WTC11 (cell line): ENCODE data around the gene TBXT.

Experiments used
- CREB1 ChIP-seq: sonication (generic); formaldehyde crosslinking; IDR thresholded peaks from 2 replicates; pipeline ENCODE4 v1.8.0; 2023; ENCODE audit warnings: mild to moderate bottlenecking, missing genetic modification reagents
- CREM ChIP-seq: sonication (generic); formaldehyde crosslinking; IDR thresholded peaks from 2 replicates; pipeline ENCODE4 v1.8.1; 2022; ENCODE audit warnings: mild to moderate bottlenecking, missing genetic modification reagents, moderate library complexity
- NFATC4 ChIP-seq: fragments of 250-450 bp; sonication (Bioruptor Pico); IDR thresholded peaks from 2 replicates; pipeline ENCODE4 v1.9.0; 2021; ENCODE audit warnings: mild to moderate bottlenecking
- NR2C2 ChIP-seq: sonication (generic); formaldehyde crosslinking; IDR thresholded peaks from 2 replicates; pipeline ENCODE4 v1.8.0; 2022; ENCODE audit warnings: mild to moderate bottlenecking, missing genetic modification reagents
- RORB ChIP-seq: fragments of 250-450 bp; sonication (Bioruptor Pico); IDR thresholded peaks from 2 replicates; pipeline ENCODE4 v1.9.0; 2021; ENCODE audit warnings: mild to moderate bottlenecking
- TF ChIP-seq, protein P1 (sequence below): sonication (generic); formaldehyde crosslinking; IDR thresholded peaks from 2 replicates; pipeline ENCODE4 v1.8.1; 2022; ENCODE audit warnings: low read depth, missing genetic modification reagents, borderline replicate concordance
- TF ChIP-seq, protein P2 (sequence below): fragments of 200-600 bp; IDR thresholded peaks from 2 replicates; pipeline ENCODE4 v1.8.0; 2022; ENCODE audit warnings: antibody characterized with exemption
- TF ChIP-seq, protein P3 (sequence below): sonication (generic); formaldehyde crosslinking; IDR thresholded peaks from 2 replicates; pipeline ENCODE4 v1.8.1; 2023; ENCODE audit warnings: mild to moderate bottlenecking, missing genetic modification reagents
- TF ChIP-seq, protein P4 (sequence below): sonication (generic); formaldehyde crosslinking; IDR thresholded peaks from 2 replicates; pipeline ENCODE4 v1.8.0; 2023; ENCODE audit warnings: mild to moderate bottlenecking, missing genetic modification reagents
- TF ChIP-seq, protein P5 (sequence below): sonication (generic); formaldehyde crosslinking; IDR thresholded peaks from 2 replicates; pipeline ENCODE4 v1.8.0; 2022; ENCODE audit warnings: mild to moderate bottlenecking, missing genetic modification reagents
- TF ChIP-seq, protein P6 (sequence below): sonication (generic); formaldehyde crosslinking; IDR thresholded peaks from 2 replicates; pipeline ENCODE4 v1.8.0; 2022; ENCODE audit warnings: mild to moderate bottlenecking, missing genetic modification reagents
- TF ChIP-seq, protein P7 (sequence below): fragments of 250-450 bp; sonication (Bioruptor Pico); conservative IDR thresholded peaks from 2 replicates; pipeline ENCODE4 v1.9.0; 2021; ENCODE audit warnings: mild to moderate bottlenecking

DNA sequence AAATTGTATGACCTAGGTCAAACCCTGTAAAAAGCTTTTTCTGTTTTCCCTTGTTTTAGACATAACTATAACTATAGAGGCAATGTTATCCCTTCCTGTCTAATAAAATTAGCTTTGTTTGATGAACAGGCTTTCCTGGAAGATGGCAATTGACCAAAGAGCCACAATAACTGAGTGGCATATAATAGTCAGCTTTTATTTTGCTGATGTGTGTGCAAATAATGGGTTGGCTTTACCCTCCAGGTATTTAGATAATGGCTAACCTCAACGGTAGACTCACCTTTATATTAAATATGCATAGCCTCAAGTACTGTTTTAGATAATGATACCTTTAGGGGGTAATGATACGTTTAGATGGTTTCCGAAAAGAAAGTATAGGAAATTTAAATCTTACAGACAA is 15.0 kb downstream of the TBXT start:
- TF ChIP-seq, protein P1, sequence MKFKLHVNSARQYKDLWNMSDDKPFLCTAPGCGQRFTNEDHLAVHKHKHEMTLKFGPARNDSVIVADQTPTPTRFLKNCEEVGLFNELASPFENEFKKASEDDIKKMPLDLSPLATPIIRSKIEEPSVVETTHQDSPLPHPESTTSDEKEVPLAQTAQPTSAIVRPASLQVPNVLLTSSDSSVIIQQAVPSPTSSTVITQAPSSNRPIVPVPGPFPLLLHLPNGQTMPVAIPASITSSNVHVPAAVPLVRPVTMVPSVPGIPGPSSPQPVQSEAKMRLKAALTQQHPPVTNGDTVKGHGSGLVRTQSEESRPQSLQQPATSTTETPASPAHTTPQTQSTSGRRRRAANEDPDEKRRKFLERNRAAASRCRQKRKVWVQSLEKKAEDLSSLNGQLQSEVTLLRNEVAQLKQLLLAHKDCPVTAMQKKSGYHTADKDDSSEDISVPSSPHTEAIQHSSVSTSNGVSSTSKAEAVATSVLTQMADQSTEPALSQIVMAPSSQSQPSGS (CRISPR knock-in tag), result no peak
- TF ChIP-seq, protein P2, sequence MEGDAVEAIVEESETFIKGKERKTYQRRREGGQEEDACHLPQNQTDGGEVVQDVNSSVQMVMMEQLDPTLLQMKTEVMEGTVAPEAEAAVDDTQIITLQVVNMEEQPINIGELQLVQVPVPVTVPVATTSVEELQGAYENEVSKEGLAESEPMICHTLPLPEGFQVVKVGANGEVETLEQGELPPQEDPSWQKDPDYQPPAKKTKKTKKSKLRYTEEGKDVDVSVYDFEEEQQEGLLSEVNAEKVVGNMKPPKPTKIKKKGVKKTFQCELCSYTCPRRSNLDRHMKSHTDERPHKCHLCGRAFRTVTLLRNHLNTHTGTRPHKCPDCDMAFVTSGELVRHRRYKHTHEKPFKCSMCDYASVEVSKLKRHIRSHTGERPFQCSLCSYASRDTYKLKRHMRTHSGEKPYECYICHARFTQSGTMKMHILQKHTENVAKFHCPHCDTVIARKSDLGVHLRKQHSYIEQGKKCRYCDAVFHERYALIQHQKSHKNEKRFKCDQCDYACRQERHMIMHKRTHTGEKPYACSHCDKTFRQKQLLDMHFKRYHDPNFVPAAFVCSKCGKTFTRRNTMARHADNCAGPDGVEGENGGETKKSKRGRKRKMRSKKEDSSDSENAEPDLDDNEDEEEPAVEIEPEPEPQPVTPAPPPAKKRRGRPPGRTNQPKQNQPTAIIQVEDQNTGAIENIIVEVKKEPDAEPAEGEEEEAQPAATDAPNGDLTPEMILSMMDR, result no peak
- no peak for TF ChIP-seq NFATC4
- TF ChIP-seq, protein P3, sequence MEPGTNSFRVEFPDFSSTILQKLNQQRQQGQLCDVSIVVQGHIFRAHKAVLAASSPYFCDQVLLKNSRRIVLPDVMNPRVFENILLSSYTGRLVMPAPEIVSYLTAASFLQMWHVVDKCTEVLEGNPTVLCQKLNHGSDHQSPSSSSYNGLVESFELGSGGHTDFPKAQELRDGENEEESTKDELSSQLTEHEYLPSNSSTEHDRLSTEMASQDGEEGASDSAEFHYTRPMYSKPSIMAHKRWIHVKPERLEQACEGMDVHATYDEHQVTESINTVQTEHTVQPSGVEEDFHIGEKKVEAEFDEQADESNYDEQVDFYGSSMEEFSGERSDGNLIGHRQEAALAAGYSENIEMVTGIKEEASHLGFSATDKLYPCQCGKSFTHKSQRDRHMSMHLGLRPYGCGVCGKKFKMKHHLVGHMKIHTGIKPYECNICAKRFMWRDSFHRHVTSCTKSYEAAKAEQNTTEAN, result no peak
- TF ChIP-seq NR2C2 (CRISPR knock-in tag), result no peak
- TF ChIP-seq, protein P4, sequence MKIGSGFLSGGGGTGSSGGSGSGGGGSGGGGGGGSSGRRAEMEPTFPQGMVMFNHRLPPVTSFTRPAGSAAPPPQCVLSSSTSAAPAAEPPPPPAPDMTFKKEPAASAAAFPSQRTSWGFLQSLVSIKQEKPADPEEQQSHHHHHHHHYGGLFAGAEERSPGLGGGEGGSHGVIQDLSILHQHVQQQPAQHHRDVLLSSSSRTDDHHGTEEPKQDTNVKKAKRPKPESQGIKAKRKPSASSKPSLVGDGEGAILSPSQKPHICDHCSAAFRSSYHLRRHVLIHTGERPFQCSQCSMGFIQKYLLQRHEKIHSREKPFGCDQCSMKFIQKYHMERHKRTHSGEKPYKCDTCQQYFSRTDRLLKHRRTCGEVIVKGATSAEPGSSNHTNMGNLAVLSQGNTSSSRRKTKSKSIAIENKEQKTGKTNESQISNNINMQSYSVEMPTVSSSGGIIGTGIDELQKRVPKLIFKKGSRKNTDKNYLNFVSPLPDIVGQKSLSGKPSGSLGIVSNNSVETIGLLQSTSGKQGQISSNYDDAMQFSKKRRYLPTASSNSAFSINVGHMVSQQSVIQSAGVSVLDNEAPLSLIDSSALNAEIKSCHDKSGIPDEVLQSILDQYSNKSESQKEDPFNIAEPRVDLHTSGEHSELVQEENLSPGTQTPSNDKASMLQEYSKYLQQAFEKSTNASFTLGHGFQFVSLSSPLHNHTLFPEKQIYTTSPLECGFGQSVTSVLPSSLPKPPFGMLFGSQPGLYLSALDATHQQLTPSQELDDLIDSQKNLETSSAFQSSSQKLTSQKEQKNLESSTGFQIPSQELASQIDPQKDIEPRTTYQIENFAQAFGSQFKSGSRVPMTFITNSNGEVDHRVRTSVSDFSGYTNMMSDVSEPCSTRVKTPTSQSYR (CRISPR knock-in tag), result no peak
- no peak for TF ChIP-seq CREM
- TF ChIP-seq, protein P5, sequence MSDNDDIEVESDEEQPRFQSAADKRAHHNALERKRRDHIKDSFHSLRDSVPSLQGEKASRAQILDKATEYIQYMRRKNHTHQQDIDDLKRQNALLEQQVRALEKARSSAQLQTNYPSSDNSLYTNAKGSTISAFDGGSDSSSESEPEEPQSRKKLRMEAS (CRISPR knock-in tag), result no peak
- TF ChIP-seq, protein P6, sequence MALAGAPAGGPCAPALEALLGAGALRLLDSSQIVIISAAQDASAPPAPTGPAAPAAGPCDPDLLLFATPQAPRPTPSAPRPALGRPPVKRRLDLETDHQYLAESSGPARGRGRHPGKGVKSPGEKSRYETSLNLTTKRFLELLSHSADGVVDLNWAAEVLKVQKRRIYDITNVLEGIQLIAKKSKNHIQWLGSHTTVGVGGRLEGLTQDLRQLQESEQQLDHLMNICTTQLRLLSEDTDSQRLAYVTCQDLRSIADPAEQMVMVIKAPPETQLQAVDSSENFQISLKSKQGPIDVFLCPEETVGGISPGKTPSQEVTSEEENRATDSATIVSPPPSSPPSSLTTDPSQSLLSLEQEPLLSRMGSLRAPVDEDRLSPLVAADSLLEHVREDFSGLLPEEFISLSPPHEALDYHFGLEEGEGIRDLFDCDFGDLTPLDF (CRISPR knock-in tag), result no peak
- TF ChIP-seq CREB1, result no peak
- TF ChIP-seq, protein P7, sequence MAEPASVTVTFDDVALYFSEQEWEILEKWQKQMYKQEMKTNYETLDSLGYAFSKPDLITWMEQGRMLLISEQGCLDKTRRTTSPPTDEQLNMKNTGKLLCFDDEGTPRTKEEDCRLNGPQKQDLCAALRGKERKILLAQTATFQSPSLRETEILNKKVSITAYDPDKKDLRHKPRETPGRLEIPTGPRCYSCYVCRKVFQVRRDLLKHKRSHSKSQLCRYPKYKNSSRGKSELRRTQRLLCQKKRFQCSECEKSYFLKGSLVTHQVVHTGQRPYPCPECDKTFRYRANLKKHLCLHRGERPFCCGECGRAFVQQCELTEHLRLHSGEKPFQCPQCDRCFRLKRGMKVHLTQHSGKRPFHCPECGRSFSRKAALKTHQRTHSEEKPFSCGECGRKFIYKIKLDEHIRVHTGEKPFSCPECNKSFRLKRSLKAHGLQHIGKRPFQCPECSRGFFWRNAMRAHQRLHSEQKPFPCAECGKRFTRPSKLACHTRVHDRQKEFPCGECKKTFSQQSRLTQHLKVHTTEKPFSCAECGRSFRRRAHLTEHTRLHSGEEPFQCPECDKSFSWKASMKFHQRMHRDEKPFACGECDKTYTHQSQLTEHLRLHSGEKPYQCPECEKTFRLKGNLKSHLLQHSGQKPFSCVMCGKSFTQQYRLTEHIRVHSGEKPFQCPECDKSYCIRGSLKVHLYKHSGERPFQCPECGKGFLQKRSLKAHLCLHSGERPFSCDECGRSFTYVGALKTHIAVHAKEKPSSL (CRISPR knock-in tag), result no peak
- TF ChIP-seq RORB, result no peak
